ENCODE measurements around the gene DYNC1I1.

The DYNC1I1 gene

GRCh38 chr7:95865716-95866371, 93.5 kb downstream of the DYNC1I1 start:
- no peak for DNase-seq

- DNase-seq, result peak in 1 of 2 experiments; percentile 65
Measured at GRCh38 chr7:95867309-95867708, 95.0 kb downstream of the DYNC1I1 start.

- peak; percentile 76 to 80 for DNase-seq
Measured at GRCh38 chr7:95871075-95871848, 98.9 kb downstream of the DYNC1I1 start.

- no peak for DNase-seq
Measured at GRCh38 chr7:95871896-95872295, 99.5 kb downstream of the DYNC1I1 start.

- DNase-seq, result no peak
Measured at GRCh38 chr7:95874129-95874528, 101.8 kb downstream of the DYNC1I1 start.

GRCh38 chr7:95874541-95875265, 102.3 kb downstream of the DYNC1I1 start:
- no peak for DNase-seq

- no peak for DNase-seq
Measured at GRCh38 chr7:95875519-95875918, 103.2 kb downstream of the DYNC1I1 start.

GRCh38 chr7:95878677-95879076, 106.3 kb downstream of the DYNC1I1 start:
- DNase-seq, result no peak

GRCh38 chr7:95881597-95881996, 109.2 kb downstream of the DYNC1I1 start:
- no peak for DNase-seq

- DNase-seq, result no peak
Measured at GRCh38 chr7:95883217-95883616, 110.9 kb downstream of the DYNC1I1 start.

GRCh38 chr7:95886501-95887090, 114.2 kb downstream of the DYNC1I1 start:
- DNase-seq, result peak; percentile 46 to 75

GRCh38 chr7:95893484-95893883, 121.1 kb downstream of the DYNC1I1 start:
- no peak for DNase-seq

- peak; percentile 74 to 96 for DNase-seq
Measured at GRCh38 chr7:95897557-95898251, 125.3 kb downstream of the DYNC1I1 start.

- DNase-seq, result no peak
Measured at GRCh38 chr7:95899919-95900513, 127.7 kb downstream of the DYNC1I1 start.

- no peak for DNase-seq
Measured at GRCh38 chr7:95901006-95901405, 128.7 kb downstream of the DYNC1I1 start.

GRCh38 chr7:95904099-95904498, 131.7 kb downstream of the DYNC1I1 start:
- no peak for DNase-seq

- DNase-seq, result no peak
Measured at GRCh38 chr7:95905167-95905566, 132.8 kb downstream of the DYNC1I1 start.

GRCh38 chr7:95906851-95907250, 134.5 kb downstream of the DYNC1I1 start:
- DNase-seq, result peak in 1 of 2 experiments; percentile 50

- no peak for DNase-seq
Measured at GRCh38 chr7:95907337-95907736, 135.0 kb downstream of the DYNC1I1 start.

- DNase-seq, result no peak
Measured at GRCh38 chr7:95908499-95908898, 136.1 kb downstream of the DYNC1I1 start.

- DNase-seq, result no peak
Measured at GRCh38 chr7:95910341-95910740, 138.0 kb downstream of the DYNC1I1 start.

- peak; percentile 20 to 72 for DNase-seq
Measured at GRCh38 chr7:95915731-95916130, 143.4 kb downstream of the DYNC1I1 start.

All from NCI-H2081 (cell line).